GM23338 (cell line): ENCODE data around the gene TOP2A. TPM values are rescaled to one million over a fixed set of nuclear protein-coding genes. Genes with fewer than 3 reads are reported as not detected.

ENCODE experiments used
- ATAC-seq: fragments of 200-7000 bp; cut with Tn5 transposase; 3 replicates; pipeline ENCODE4 v1.9.1; 2020
- DNase-seq: peaks from one replicate; pipeline ENCODE4 v3.0.0-alpha.2; 2015; ENCODE audit warnings: low spot score
- H2AFZ ChIP-seq: fragments of 200-600 bp; sonication (generic); 2 replicates; pipeline ENCODE4 v1.8.0; 2016; ENCODE audit warnings: antibody characterized with exemption, mild to moderate bottlenecking, moderate library complexity
- H3F3A ChIP-seq: fragments of 200-600 bp; sonication (generic); replicated peaks from 2 replicates; pipeline ENCODE4 v1.8.0; 2017; ENCODE audit warnings: antibody characterized with exemption, mixed run types, low read depth
- H3K27ac ChIP-seq: fragments of 200-600 bp; sonication (generic); 2 replicates; pipeline ENCODE4 v1.6.1; 2016; ENCODE audit warnings: low read depth
- H3K27me3 ChIP-seq: fragments of 200-600 bp; sonication (generic); 2 replicates; pipeline ENCODE4 v1.8.0; 2016; ENCODE audit warnings: mild to moderate bottlenecking, mixed run types, moderate library complexity; ENCODE audit not compliant: insufficient read depth
- H3K36me3 ChIP-seq: fragments of 200-600 bp; sonication (generic); 2 replicates; pipeline ENCODE4 v1.8.0; 2016; ENCODE audit warnings: mild to moderate bottlenecking; ENCODE audit not compliant: insufficient read depth
- H3K4me1 ChIP-seq: fragments of 200-600 bp; sonication (generic); 2 replicates; pipeline ENCODE4 v1.8.0; 2016; ENCODE audit warnings: mild to moderate bottlenecking, moderate library complexity; ENCODE audit not compliant: insufficient read depth
- H3K4me2 ChIP-seq: fragments of 200-600 bp; sonication (generic); 2 replicates; pipeline ENCODE4 v1.7.1; 2017; ENCODE audit warnings: mixed run types
- H3K4me3 ChIP-seq: fragments of 200-600 bp; sonication (generic); 2 replicates; pipeline ENCODE4 v1.6.1; 2016; ENCODE audit warnings: mixed run types
- H3K79me2 ChIP-seq: fragments of 200-600 bp; sonication (generic); replicated peaks from 2 replicates; pipeline ENCODE4 v1.8.0; 2017; ENCODE audit warnings: mild to moderate bottlenecking; ENCODE audit not compliant: insufficient read depth
- H3K9me2 ChIP-seq: fragments of 200-600 bp; sonication (generic); 2 replicates; pipeline ENCODE4 v1.8.0; 2017; ENCODE audit not compliant: insufficient read depth
- H4K20me1 ChIP-seq: fragments of 200-600 bp; sonication (generic); replicated peaks from 2 replicates; pipeline ENCODE4 v1.8.0; 2017; ENCODE audit warnings: mild to moderate bottlenecking; ENCODE audit not compliant: insufficient read depth
- H3K27ac Mint-ChIP-seq: 2 replicates; pipeline ENCODE4 v1.8.0; 2020; ENCODE audit warnings: inconsistent platforms, mild to moderate bottlenecking, moderate library complexity, mixed read lengths
- H3K27me3 Mint-ChIP-seq: 3 replicates; pipeline ENCODE4 v1.8.0; 2022; ENCODE audit warnings: low read depth, mild to moderate bottlenecking, moderate library complexity, mixed read lengths, inconsistent platforms; ENCODE audit not compliant: insufficient read depth, poor library complexity
- H3K36me3 Mint-ChIP-seq: 3 replicates; pipeline ENCODE4 v1.8.0; 2021; ENCODE audit warnings: low read depth, mild to moderate bottlenecking, inconsistent platforms, moderate library complexity, mixed read lengths
- H3K4me1 Mint-ChIP-seq: 3 replicates; pipeline ENCODE4 v1.8.0; 2020; ENCODE audit warnings: mild to moderate bottlenecking, inconsistent platforms, mixed read lengths
- H3K4me3 Mint-ChIP-seq: 3 replicates; pipeline ENCODE4 v1.8.0; 2021; ENCODE audit warnings: moderate library complexity, mild to moderate bottlenecking, inconsistent platforms, mixed read lengths
- H3K9me3 Mint-ChIP-seq: 3 replicates; pipeline ENCODE4 v1.8.0; 2020; ENCODE audit warnings: moderate library complexity, mild to moderate bottlenecking, inconsistent platforms, mixed read lengths
- CREB1 ChIP-seq: fragments of 250-450 bp; sonication (Bioruptor Pico); IDR thresholded peaks from 2 replicates; pipeline ENCODE4 v1.5.0; 2020; ENCODE audit warnings: low read depth, mild to moderate bottlenecking, moderate library complexity
- CTCF ChIP-seq, 2 experiments: fragments of 200-600 bp in 1 of 2; sonication (generic) in 1 of 2; conservative IDR thresholded peaks; 2 replicates each; pipeline versions ENCODE4 v1.5.1 to v1.6.1; 2016 to 2017; ENCODE audit warnings: antibody characterized with exemption in 2 of 2, low read depth in 2 of 2, mild to moderate bottlenecking in 2 of 2, moderate library complexity in 1 of 2
- ETS1 ChIP-seq: IDR thresholded peaks from 2 replicates; pipeline ENCODE4 v1.6.1; 2016; ENCODE audit warnings: antibody characterized with exemption
- EZH2phosphoT487 ChIP-seq: fragments of 200-600 bp; sonication (generic); IDR thresholded peaks from one replicate; pipeline ENCODE4 v1.8.1; 2018; ENCODE audit warnings: antibody characterized with exemption; ENCODE audit not compliant: unreplicated experiment
- JUNB ChIP-seq: IDR thresholded peaks from one replicate; pipeline ENCODE4 v1.6.1; 2016; ENCODE audit warnings: antibody characterized with exemption; ENCODE audit not compliant: unreplicated experiment
- POLR2AphosphoS5 ChIP-seq: IDR thresholded peaks from 2 replicates; pipeline ENCODE4 v1.6.1; 2016; ENCODE audit warnings: antibody characterized with exemption, low read depth
- ZNF114 ChIP-seq: fragments of 250-450 bp; sonication (Bioruptor Pico); IDR thresholded peaks from 2 replicates; pipeline ENCODE4 v1.5.0; 2020; ENCODE audit warnings: mild to moderate bottlenecking, moderate library complexity
- polyA plus RNA-seq: library from polyadenylated mRNA; unstranded; fragments of >200 nt; fragmentation: Nextera tagmentation; extraction: Ambion mirVana; gene quantifications from 2 replicates; pipeline ENCODE4 v1.2.1, GENCODE V29; 2016
- total RNA-seq: library from RNA; depleted of rRNA; stranded (reverse); fragments of >200 nt; shearing (Covaris generic); gene quantifications from 2 replicates; pipeline ENCODE4 v1.2.3, GENCODE V29; 2014
- TF ChIP-seq, protein P1 (sequence below): IDR thresholded peaks from one replicate; pipeline ENCODE4 v1.6.1; 2018; ENCODE audit warnings: antibody characterized with exemption; ENCODE audit not compliant: unreplicated experiment

The TOP2A gene
- total and polyA plus RNA-seq, 2 experiments from 2014 or later, result 263 to 442 TPM

DNA sequence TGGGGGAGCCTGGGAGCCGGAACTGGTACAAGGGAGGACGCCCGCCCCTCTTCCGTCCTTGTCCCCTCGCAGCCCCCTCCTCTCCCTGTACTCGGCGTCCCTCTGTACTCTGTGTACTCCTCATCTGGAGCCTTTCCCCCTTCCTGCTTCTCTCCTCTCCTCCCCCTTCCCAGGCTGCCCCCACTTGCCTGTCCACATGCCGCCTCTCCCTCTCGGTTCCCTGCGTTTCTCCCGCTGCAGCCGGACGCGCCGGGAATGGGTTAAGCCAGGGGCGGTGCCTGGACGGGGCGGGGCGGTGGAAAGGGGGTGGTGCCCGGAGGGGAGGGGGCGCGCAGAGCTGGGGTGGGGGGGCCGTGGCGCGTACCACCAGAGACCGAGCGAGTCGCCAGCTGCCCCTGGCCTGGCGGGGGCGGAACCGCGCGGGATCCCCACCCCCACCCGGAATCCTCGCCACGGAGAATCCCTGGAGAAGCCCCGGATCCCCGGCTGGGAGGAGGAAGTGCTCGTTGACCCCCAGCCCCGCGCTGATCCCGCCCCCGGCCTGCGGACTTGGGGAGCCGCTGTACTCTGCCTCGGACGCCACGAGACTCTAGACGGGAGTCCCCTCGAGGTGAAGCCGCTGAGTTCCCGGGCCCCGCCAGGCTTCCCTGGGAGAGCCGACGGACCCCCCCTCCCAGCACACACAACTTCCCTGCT, 75.7 kb downstream of the TOP2A start:
- no peaks in the 10 kb centered on the region; the same call in 2 of the 3 replicates for H3K36me3 Mint-ChIP-seq
- ATAC-seq (peak; percentile 47), DNase-seq (peak; percentile 87)
- Histone ChIP-seq H3F3A (peaks cover 35% of the 10 kb centered on the region), H3K27me3 (peaks cover 45% of the 10 kb centered on the region), H4K20me1 (peaks cover 25% of the 10 kb centered on the region), H3K79me2 (peaks cover 9% of the 10 kb centered on the region; the same call in 1 of the 2 replicates), H3K27ac (no peak overlapping the region), H3K4me1 (peaks cover 47% of the 10 kb centered on the region), H3K4me3 (peak overlapping the region; percentile 92), H3K36me3 (no peaks in the 10 kb centered on the region; the same call in 1 of the 2 replicates), H3K9me2 (no peaks in the 10 kb centered on the region), H3K4me2 (peak overlapping the region; percentile 99), H2AFZ (0 out of 2 replicates have a peak overlapping the region, but pooled peaks have one; percentile 74)
- no peak overlapping the region for H3K27ac Mint-ChIP-seq
- H3K4me1 Mint-ChIP-seq, result peaks cover 57% of the 10 kb centered on the region
- H3K9me3 Mint-ChIP-seq, result no peaks in the 10 kb centered on the region
- TF ChIP-seq POLR2AphosphoS5 (peak; percentile 35), ZNF114 (CRISPR knock-in tag) (no peak)
- H3K4me3 Mint-ChIP-seq, result peak overlapping the region; percentile 76
- H3K27me3 Mint-ChIP-seq, result peaks cover 58% of the 10 kb centered on the region

DNA sequence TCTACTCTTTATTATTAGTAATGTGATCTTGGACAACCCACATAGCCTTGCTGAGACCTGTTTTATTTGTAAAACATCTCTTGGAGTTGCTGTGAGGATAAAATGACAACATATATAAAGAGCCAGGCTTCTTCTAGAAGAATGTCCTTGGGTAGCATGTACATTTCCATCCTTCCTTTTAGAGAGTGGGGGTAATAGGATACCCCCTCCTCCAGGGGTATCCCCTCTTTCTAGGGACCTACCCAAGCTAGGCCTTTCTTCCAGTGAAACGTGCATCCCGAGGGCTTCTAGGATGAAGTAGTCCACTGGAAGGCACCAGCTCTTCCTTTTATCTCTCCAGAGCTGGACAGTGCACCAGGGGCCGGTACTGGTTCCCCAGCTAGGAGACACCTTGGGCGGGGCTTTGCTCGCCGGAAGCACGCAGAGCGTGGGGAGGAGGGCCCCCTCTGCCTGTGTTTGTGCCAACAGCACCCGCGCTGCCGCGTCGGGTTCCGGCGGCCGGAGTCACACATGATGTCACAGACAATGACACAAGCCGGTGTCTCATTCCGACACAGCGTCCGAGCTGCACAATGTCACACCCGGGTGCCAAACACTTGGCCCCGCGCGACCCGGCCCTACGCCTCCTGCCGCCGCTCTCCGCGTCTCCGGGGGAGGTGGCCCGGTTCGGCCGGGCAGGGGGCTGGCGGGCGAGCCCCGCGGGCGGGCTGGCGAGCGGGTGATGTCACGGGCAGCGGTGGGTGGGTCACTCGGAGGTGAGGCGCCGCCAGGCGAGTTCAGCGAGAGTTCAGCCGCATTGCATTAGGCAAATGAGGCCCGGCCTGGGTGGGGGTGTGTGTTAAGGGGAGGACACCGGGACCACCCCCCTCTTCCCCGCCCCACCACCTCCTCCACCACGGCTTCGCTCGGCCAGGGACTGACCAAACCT, 76.6 kb downstream of the TOP2A start:
- H3K9me2 ChIP-seq, result no peaks in the 10 kb centered on the region
- peak; percentile 73 for TF ChIP-seq CREB1 (CRISPR knock-in tag)
- TF ChIP-seq JUNB, result no peak
- H3F3A ChIP-seq, result peaks cover 30% of the 10 kb centered on the region
- peak overlapping the region; percentile 92 for H3K4me3 ChIP-seq
- H4K20me1 ChIP-seq, result peaks cover 32% of the 10 kb centered on the region
- peak; percentile 31 for ATAC-seq
- DNase-seq, result peak; percentile 91
- no peaks in the 10 kb centered on the region; the same call in 2 of the 3 replicates for H3K36me3 Mint-ChIP-seq
- peaks cover 39% of the 10 kb centered on the region for H3K4me1 ChIP-seq
- peak overlapping the region; percentile 99 for H3K4me2 ChIP-seq
- H3K27me3 ChIP-seq, result peaks cover 46% of the 10 kb centered on the region
- peak overlapping the region; percentile 76 for H3K4me3 Mint-ChIP-seq
- 0 out of 2 replicates have a peak overlapping the region, but pooled peaks have one; percentile 74 for H2AFZ ChIP-seq
- no peak overlapping the region for H3K27ac ChIP-seq
- peaks cover 61% of the 10 kb centered on the region for H3K27me3 Mint-ChIP-seq
- H3K79me2 ChIP-seq, result peaks cover 9% of the 10 kb centered on the region; the same call in 1 of the 2 replicates
- no peaks in the 10 kb centered on the region for H3K9me3 Mint-ChIP-seq
- peaks cover 51% of the 10 kb centered on the region for H3K4me1 Mint-ChIP-seq
- no peaks in the 10 kb centered on the region; the same call in 1 of the 2 replicates for H3K36me3 ChIP-seq
- H3K27ac Mint-ChIP-seq, result no peak overlapping the region

GRCh38 chr17:40340327-40340726, 77.4 kb downstream of the TOP2A start:
- Histone ChIP-seq H3K27me3 (peaks cover 48% of the 10 kb centered on the region), H3K27ac (no peak overlapping the region), H3K4me1 (peaks cover 33% of the 10 kb centered on the region), H2AFZ (no peak overlapping the region), H3K79me2 (peaks cover 9% of the 10 kb centered on the region; the same call in 1 of the 2 replicates), H4K20me1 (peaks cover 32% of the 10 kb centered on the region), H3K4me2 (peak overlapping the region; percentile 99; the same call in 1 of the 2 replicates), H3F3A (peaks cover 25% of the 10 kb centered on the region; the same call in 1 of the 2 replicates), H3K36me3 (no peaks in the 10 kb centered on the region; the same call in 1 of the 2 replicates), H3K9me2 (no peaks in the 10 kb centered on the region), H3K4me3 (no peak overlapping the region)
- H3K4me3 Mint-ChIP-seq, result no peak overlapping the region; the same call in 1 of the 3 replicates
- peaks cover 60% of the 10 kb centered on the region for H3K27me3 Mint-ChIP-seq
- DNase-seq (no peak), ATAC-seq (no peak)
- no peaks in the 10 kb centered on the region for H3K9me3 Mint-ChIP-seq
- H3K27ac Mint-ChIP-seq, result no peak overlapping the region
- peaks cover 45% of the 10 kb centered on the region for H3K4me1 Mint-ChIP-seq
- H3K36me3 Mint-ChIP-seq, result no peaks in the 10 kb centered on the region; the same call in 2 of the 3 replicates
- TF ChIP-seq EZH2phosphoT487, result no peak
- no peak for TF ChIP-seq ETS1
- TF ChIP-seq, protein P1, sequence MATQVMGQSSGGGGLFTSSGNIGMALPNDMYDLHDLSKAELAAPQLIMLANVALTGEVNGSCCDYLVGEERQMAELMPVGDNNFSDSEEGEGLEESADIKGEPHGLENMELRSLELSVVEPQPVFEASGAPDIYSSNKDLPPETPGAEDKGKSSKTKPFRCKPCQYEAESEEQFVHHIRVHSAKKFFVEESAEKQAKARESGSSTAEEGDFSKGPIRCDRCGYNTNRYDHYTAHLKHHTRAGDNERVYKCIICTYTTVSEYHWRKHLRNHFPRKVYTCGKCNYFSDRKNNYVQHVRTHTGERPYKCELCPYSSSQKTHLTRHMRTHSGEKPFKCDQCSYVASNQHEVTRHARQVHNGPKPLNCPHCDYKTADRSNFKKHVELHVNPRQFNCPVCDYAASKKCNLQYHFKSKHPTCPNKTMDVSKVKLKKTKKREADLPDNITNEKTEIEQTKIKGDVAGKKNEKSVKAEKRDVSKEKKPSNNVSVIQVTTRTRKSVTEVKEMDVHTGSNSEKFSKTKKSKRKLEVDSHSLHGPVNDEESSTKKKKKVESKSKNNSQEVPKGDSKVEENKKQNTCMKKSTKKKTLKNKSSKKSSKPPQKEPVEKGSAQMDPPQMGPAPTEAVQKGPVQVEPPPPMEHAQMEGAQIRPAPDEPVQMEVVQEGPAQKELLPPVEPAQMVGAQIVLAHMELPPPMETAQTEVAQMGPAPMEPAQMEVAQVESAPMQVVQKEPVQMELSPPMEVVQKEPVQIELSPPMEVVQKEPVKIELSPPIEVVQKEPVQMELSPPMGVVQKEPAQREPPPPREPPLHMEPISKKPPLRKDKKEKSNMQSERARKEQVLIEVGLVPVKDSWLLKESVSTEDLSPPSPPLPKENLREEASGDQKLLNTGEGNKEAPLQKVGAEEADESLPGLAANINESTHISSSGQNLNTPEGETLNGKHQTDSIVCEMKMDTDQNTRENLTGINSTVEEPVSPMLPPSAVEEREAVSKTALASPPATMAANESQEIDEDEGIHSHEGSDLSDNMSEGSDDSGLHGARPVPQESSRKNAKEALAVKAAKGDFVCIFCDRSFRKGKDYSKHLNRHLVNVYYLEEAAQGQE, result no peak
- TF ChIP-seq CTCF (conservative IDR thresholded peaks at IDR 0.05; ENCODE audit: low read depth in 2 of 2), result no peak
